ENCODE measurements around the gene ZBED6. TPM values are rescaled to one million over a fixed set of nuclear protein-coding genes. Genes with fewer than 3 reads are reported as not detected.
"Not testable (repeated sequence)": the region's sequence is repeated elsewhere in the genome, so short reads cannot be mapped to it uniquely, and the experiment has no call there.

Gene ZBED6
- polyA plus RNA-seq (2012; ENCODE audit: insufficient read depth, insufficient read length), result 1.4 TPM

- DNase-seq (ENCODE audit: low read depth, low spot score), result peak; percentile 96
- H3K4me3 ChIP-seq (ENCODE audit: low read length), result peak within 1 kb of the TSS; percentile 75
Observed at GRCh38 chr1:203795441-203796235, at the start of gene ZBED6, which contains the start of gene ZC3H11A. ZBED6 (plus strand) TSS chr1:203795623; CDS start chr1:203797523, 1,900 bp downstream. ZC3H11A (plus strand) TSS chr1:203795623; CDS start chr1:203817071, 21,448 bp downstream.

GRCh38 chr1:203746281-203746680 is 49.1 kb upstream of the ZBED6 start:
- no peak overlapping the region for H3K4me3 ChIP-seq (ENCODE audit: low read length)
- no peak for DNase-seq (ENCODE audit: low read depth, low spot score)

- DNase-seq (ENCODE audit: low read depth, low spot score), result no peak
Observed at GRCh38 chr1:203751051-203751450, 44.4 kb upstream of the ZBED6 start.

GRCh38 chr1:203751618-203752361 is 43.6 kb upstream of the ZBED6 start:
- H3K4me3 ChIP-seq (ENCODE audit: low read length); DNase-seq (ENCODE audit: low read depth, low spot score): not testable (repeated sequence)

More at GRCh38 chr1:203751051-203751450, 44.4 kb upstream of the ZBED6 start:
- no peak overlapping the region for H3K4me3 ChIP-seq (ENCODE audit: low read length)

GRCh38 chr1:203754455-203754864 is 41.0 kb upstream of the ZBED6 start:
- no peak overlapping the region for H3K4me3 ChIP-seq (ENCODE audit: low read length)
- no peak for DNase-seq (ENCODE audit: low read depth, low spot score)

GRCh38 chr1:203756036-203756435 is 39.4 kb upstream of the ZBED6 start:
- H3K4me3 ChIP-seq (ENCODE audit: low read length), result no peak overlapping the region
- no peak for DNase-seq (ENCODE audit: low read depth, low spot score)

- not testable (repeated sequence) for H3K4me3 ChIP-seq (ENCODE audit: low read length); DNase-seq (ENCODE audit: low read depth, low spot score)
Observed at GRCh38 chr1:203758749-203759148, 36.7 kb upstream of the ZBED6 start.

GRCh38 chr1:203760506-203760905 is 34.9 kb upstream of the ZBED6 start:
- H3K4me3 ChIP-seq (ENCODE audit: low read length), result no peak overlapping the region
- DNase-seq (ENCODE audit: low read depth, low spot score), result no peak

- DNase-seq (ENCODE audit: low read depth, low spot score), result not testable (repeated sequence)
Observed at GRCh38 chr1:203761958-203762357, 33.5 kb upstream of the ZBED6 start.

GRCh38 chr1:203763505-203763904 is 31.9 kb upstream of the ZBED6 start:
- no peak overlapping the region for H3K4me3 ChIP-seq (ENCODE audit: low read length)
- DNase-seq (ENCODE audit: low read depth, low spot score), result no peak

More at GRCh38 chr1:203761958-203762357, 33.5 kb upstream of the ZBED6 start:
- not testable (repeated sequence) for H3K4me3 ChIP-seq (ENCODE audit: low read length)

- H3K4me3 ChIP-seq (ENCODE audit: low read length), result peak overlapping the region; percentile 74
- no peak for DNase-seq (ENCODE audit: low read depth, low spot score)
Observed at GRCh38 chr1:203764105-203765028, 31.1 kb upstream of the ZBED6 start.

GRCh38 chr1:203765029-203765837 is 30.2 kb upstream of the ZBED6 start, which contains the start of gene LAX1:
LAX1 (plus strand) TSS chr1:203765183; CDS start chr1:203765566, 383 bp downstream.
- peak within 1 kb of the TSS; percentile 74 for H3K4me3 ChIP-seq (ENCODE audit: low read length)
- peak; percentile 98 for DNase-seq (ENCODE audit: low read depth, low spot score)

GRCh38 chr1:203768256-203768655 is 27.2 kb upstream of the ZBED6 start:
- H3K4me3 ChIP-seq (ENCODE audit: low read length), result no peak overlapping the region
- no peak for DNase-seq (ENCODE audit: low read depth, low spot score)

GRCh38 chr1:203769505-203770343 is 25.7 kb upstream of the ZBED6 start:
- no peak overlapping the region for H3K4me3 ChIP-seq (ENCODE audit: low read length)
- peak; percentile 19 for DNase-seq (ENCODE audit: low read depth, low spot score)

- DNase-seq (ENCODE audit: low read depth, low spot score), result no peak
- H3K4me3 ChIP-seq (ENCODE audit: low read length), result no peak overlapping the region
Observed at GRCh38 chr1:203771901-203772301, 23.5 kb upstream of the ZBED6 start.

GRCh38 chr1:203772836-203773235 is 22.6 kb upstream of the ZBED6 start:
- no peak for DNase-seq (ENCODE audit: low read depth, low spot score)
- H3K4me3 ChIP-seq (ENCODE audit: low read length), result no peak overlapping the region

GRCh38 chr1:203776636-203777035 is 18.8 kb upstream of the ZBED6 start:
- DNase-seq (ENCODE audit: low read depth, low spot score), result no peak
- H3K4me3 ChIP-seq (ENCODE audit: low read length), result no peak overlapping the region
